Endothelial cell of hepatic sinusoid (primary cell): Measurements from ENCODE around the gene TRIM29.
"Not testable (repeated sequence)": the region's sequence is repeated elsewhere in the genome, so short reads cannot be mapped to it uniquely, and the experiment has no call there.

Source experiments
- in situ Hi-C: cut with HindIII; loops from 2 replicates; pipeline ENCODE4 v1.10.0; 2017; ENCODE audit warnings: low sequenced_read_pairs

TRIM29 gene

GRCh38 chr11:120137611-120138521 lies at the start of gene TRIM29:
Gene TRIM29, minus strand, starts transcription at chr11:120138113. Its CDS starts 82 bp downstream, at chr11:120138031.
- in situ Hi-C loops = no loop called here

GRCh38 chr11:120186774-120187591 lies 49.1 kb upstream of the TRIM29 start:
- in situ Hi-C loops = no loop called here

GRCh38 chr11:120186456-120186773 lies 48.5 kb upstream of the TRIM29 start:
- in situ Hi-C loops = no loop called here

GRCh38 chr11:120185706-120186455 lies 48.0 kb upstream of the TRIM29 start:
- in situ Hi-C loops = no loop called here

GRCh38 chr11:120184946-120185705 lies 47.2 kb upstream of the TRIM29 start:
- in situ Hi-C loops = no loop called here

GRCh38 chr11:120184371-120184945 lies 46.5 kb upstream of the TRIM29 start:
- in situ Hi-C loops = no loop called here

- in situ Hi-C loops = no loop called here
Observed at GRCh38 chr11:120183701-120184141, 45.8 kb upstream of the TRIM29 start.

- in situ Hi-C loops = no loop called here
Observed at GRCh38 chr11:120182790-120183491, 45.0 kb upstream of the TRIM29 start.

- in situ Hi-C loops = no loop called here
Observed at GRCh38 chr11:120182372-120182771, 44.5 kb upstream of the TRIM29 start.

GRCh38 chr11:120181376-120181975 lies 43.6 kb upstream of the TRIM29 start:
- in situ Hi-C loops = no loop called here

- in situ Hi-C loops = no loop called here
Observed at GRCh38 chr11:120180551-120181232, 42.8 kb upstream of the TRIM29 start.

GRCh38 chr11:120180063-120180462 lies 42.1 kb upstream of the TRIM29 start:
- in situ Hi-C loops = not testable (repeated sequence)

- in situ Hi-C loops = loop anchor here (5.0 kb wide), 1 partner anchor 48 kb away; no protein-coding TSS in a partner anchor
Observed at GRCh38 chr11:120179057-120179672, 41.3 kb upstream of the TRIM29 start.

- in situ Hi-C loops = loop anchor here (5.0 kb wide), 1 partner anchor 49 kb away; no protein-coding TSS in a partner anchor
Observed at GRCh38 chr11:120178561-120179056, 40.7 kb upstream of the TRIM29 start.

- in situ Hi-C loops = loop anchor here (5.0 kb wide), 1 partner anchor 52 kb away; no protein-coding TSS in a partner anchor
Observed at GRCh38 chr11:120174866-120175265, 37.0 kb upstream of the TRIM29 start.

GRCh38 chr11:120173807-120174206 lies 35.9 kb upstream of the TRIM29 start:
- in situ Hi-C loops = no loop called here

GRCh38 chr11:120173019-120173705 lies 35.2 kb upstream of the TRIM29 start:
- in situ Hi-C loops = no loop called here
